Activated CD4-positive, alpha-beta T cell treated with anti-CD3 and anti-CD28 coated beads, Interleukin-2, amount 50 U/mL, for 24 hours (primary cell): ENCODE data around the gene OGFOD3.

Experiments used
- DNase-seq, 2 donors: peaks; one replicate each; pipeline ENCODE4 v3.0.0-alpha.2; 2020; ENCODE audit warnings: low read depth in 1 of 2, low spot score in 1 of 2

OGFOD3 gene

GRCh38 chr17:82406131-82406671, 12.2 kb downstream of the OGFOD3 start:
- DNase-seq: no peak

DNA sequence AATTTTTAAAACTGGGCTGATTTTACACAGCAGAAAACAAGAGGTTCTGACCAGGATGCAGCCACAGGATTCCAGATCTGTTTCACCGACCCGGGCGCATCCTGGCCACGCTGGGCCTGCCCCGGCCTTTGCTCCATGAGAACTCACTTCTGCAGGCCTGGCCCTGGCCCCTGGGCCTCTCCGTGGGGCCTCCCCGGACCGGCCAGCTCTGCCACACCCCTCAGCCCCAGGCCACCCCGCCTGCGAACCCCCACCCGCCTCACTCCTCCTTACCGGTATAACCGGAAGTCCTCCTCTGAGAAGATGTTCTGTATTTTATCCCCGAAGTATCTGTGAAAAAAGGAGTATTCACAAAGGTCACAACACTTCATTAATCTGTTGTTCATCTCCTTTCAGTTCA, 13.3 kb downstream of the OGFOD3 start:
- no peak for DNase-seq

DNA sequence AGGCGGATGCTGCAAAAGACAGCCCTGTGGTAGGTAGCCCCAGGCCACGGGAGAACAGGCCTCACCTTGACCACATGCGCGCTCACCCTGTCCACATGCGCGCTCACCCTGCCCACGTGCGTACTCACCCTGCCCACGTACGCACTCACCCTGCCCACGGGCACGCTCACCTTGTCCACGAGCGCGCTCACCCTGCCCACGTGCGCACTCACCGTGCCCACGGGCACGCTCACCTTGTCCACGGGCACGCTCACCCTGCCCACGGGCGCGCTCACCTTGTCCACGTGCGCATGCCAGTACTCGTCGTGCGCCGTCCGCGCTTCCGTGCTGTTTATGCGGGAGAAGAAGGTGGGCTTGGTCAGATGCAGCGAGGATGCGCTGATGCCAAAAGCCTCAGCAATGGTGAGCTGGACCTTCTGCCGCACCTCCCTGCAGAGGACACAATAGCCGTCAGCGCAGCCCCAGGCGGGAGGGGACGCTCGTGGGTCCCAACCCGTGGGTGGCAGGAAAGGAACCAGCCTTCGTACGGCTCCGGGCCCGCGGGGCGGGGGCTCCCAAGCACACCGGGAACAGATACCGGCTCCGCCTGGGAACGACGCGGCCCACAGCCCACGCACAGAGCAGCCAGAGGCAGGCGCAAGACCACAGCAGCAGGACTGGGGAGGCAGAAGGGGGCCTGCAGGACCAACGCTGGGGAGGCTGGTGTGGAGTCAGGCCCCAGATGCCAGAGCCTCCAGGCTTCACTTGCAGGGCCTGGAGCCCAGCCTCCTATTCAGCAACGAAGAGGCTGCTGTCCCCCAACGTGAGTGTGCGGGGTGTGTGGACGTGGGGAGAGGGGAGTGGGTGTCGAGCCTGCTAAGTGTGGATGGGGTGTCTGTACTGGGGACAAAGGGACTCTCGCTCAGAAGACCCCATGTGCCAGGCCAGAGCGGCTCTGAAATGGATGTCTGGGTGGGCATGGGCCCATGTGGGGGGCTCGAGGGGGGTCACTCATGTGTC, 14.4 kb downstream of the OGFOD3 start:
- no peak for DNase-seq

DNA sequence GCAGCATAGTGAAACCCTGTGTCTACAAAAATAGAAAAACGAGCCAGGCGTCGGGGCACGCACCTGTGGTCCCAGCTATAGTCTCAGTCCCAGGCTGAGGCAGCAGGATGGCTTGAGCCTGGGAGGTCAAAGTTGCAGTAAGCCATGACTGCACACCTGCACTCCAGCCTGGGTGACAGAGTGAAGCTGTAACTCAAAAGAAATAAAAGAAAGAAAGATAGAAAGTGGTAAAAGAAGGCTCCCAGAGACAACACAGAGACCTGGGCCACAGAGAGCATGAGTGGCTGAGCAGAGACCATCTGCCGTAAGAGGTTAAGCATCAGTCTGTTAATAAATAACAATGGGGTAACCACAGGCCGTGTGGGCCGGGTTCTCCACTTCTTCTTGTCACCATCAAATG, 15.5 kb downstream of the OGFOD3 start:
- DNase-seq: no peak

DNA sequence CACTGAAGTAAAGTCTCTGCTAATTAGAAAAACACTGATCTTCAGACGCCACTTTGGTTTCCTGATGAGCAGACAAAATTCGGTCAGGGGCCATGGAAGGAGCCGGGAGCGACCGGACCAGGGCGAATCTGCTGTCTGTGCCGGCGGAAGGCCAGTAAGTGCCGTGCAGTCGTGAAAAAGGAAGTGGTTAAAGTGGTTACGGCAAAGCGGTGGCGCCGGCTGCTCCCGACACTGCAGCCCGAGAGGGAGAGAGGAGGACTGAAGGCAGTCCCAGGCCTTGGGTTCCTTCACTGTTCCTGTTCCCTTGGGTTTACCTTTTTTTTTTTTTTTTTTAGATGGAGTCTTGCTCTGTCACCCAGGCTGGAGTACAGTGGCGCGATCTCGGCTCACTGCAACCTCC, 17.6 kb downstream of the OGFOD3 start:
- DNase-seq: peak; percentile 6 to 30

- DNase-seq: no peak
Observed at GRCh38 chr17:82400206-82400605, 18.2 kb downstream of the OGFOD3 start.

GRCh38 chr17:82399601-82400101, 18.7 kb downstream of the OGFOD3 start:
- DNase-seq: no peak

DNA sequence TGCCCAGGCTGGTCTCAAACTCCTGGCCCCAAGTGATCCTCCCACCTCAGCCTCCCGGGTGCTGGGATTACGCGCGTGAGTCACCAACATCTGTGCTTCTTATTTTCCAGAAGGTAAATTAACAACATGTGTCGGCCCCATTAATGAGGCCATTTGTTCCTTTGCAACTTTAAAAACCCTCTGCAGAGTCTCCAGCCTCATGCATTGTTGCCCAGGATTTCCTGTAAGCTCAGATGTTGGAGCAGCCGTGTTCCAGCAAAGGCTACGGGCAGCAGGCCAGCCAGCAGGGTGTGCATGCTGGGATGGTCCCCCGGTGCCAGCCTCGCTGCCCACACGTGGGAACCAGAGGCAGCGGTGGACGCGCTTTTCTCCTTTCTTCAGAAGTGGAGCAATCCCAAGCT, 19.3 kb downstream of the OGFOD3 start:
- DNase-seq: no peak

GRCh38 chr17:82397449-82398335, 20.7 kb downstream of the OGFOD3 start:
- no peak for DNase-seq

GRCh38 chr17:82396601-82397435, 21.6 kb downstream of the OGFOD3 start:
- DNase-seq: no peak

- DNase-seq: no peak
Observed at GRCh38 chr17:82394278-82394677, 24.1 kb downstream of the OGFOD3 start.

DNA sequence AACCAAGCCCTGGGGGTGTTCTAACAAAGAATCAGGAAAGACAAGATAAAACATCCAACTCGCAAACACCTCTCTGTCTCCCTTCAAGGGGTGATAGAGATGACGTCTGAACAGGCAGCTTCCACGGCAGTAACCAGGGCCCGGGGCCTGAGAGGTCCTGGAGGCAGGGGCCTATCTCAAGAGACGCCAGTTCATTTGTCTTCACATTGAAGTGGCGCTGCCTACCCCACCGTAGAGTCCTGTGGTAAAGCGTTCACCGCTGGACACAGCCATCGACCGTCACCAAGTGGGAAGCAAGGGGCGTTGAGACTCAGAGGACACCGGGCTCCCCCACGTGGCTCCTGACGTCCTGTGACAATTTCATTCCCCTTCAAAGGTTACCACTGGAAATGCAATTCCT, 25.4 kb downstream of the OGFOD3 start:
- DNase-seq: no peak

DNA sequence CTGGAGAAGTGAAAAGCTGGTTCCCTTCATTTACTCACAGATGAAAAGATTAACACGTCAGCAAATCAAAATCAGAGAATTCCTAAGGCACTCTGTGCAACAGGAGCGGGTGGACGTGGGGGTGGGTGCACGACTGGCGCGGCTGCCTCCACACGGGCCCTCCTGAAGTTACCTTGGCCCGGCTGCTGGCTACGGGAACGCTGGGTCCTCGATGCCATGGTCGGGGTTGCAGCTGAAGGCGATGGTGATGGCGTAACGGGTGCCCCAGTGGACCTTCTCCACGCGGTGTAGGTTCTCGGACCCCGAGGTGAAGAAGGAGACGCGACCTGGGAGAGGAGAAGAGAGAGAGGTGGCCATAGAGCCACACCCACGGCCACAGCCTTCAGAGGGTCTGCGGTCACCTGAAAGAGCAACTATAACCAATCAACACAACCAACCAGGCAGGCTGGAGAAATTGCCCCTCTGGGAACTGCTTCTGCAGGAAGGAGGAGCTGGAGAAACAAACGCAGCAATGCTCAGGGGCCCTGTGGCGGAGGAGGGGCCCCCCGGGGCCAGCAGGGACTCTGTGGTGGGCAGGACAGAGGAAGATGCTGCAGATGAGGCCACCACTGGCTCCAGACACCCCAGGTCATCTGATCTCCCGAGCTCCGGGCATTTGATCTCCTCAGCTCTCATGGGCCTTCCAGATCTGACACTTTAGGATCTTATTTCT, 26.0 kb downstream of the OGFOD3 start:
- no peak for DNase-seq

- DNase-seq: no peak
Observed at GRCh38 chr17:82391496-82392066, 26.8 kb downstream of the OGFOD3 start.

- no peak for DNase-seq
Observed at GRCh38 chr17:82390860-82391435, 27.4 kb downstream of the OGFOD3 start.

DNA sequence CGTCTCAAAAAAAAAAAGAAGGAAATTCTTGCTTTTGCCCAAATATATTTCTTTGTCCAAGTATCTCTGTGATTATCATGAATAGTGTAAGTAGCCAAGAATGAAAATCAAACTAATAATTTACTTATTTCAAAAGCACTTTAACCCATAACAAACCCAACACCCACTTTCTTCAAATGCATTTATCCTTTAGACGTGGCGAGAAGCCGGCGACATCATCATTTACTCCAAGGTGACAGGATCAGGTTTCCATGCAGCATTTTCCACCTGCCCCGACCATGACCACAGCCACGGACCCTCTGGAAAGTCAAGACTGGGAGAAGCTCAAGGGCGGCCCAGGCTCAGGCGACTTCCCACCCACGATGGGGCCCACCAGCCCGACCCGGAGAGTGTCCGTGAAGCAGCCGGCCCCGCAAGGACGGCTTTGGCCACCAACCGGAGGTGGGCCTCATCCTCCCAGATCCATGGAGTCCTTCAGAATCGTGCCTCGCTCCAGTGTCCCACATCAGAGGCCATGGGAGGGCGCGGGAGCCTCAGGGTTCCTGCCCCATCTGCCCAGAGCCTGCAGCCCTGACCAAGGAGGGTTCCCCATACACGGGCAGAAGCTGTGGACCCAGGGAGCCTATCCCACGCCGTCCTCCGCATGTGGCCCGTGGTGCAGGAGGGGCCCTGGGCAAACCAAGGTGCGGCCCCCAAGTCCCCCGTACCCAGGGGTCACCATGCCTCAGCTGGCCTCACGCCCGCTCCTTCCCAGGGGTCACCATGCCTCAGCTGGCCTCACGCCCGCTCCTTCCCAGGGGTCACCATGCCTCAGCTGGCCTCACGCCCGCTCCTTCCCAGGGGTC, 28.1 kb downstream of the OGFOD3 start:
- DNase-seq: no peak

- no peak for DNase-seq
Observed at GRCh38 chr17:82389379-82389778, 29.0 kb downstream of the OGFOD3 start.

DNA sequence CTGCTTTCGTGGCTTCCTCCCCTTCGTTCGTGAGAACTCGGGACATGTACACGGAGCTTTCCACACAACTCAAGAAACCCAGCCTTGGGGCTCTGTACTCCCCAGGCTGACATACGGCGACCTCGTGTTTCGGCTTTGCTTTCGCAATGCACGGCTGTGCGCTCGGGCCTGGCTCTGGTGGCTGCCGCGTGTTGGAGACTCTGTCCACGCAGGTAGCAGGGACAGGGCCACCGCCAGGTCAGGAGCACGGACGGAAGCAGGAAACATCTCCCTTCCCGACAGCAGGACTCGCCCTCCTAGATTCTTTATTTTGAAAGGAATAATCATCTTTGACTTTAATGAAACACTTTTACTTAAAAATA, 29.5 kb downstream of the OGFOD3 start:
- no peak for DNase-seq
